Immature natural killer cell (primary cell): ENCODE results near the gene U2AF1L4. TPM values are rescaled to one million over a fixed set of nuclear protein-coding genes. Genes with fewer than 3 reads are reported as not detected.
"Not testable (repeated sequence)": the region's sequence is repeated elsewhere in the genome, so short reads cannot be mapped to it uniquely, and the experiment has no call there.

Experiments used
- DNase-seq, 3 donors: peaks; one replicate each; pipeline ENCODE4 v3.0.0; 2022; ENCODE audit warnings: mixed read lengths in 1 of 3
- H3K27ac Mint-ChIP-seq, 6 donors: one replicate each; pipeline ENCODE4 v1.8.0; 2020; ENCODE audit warnings: mixed read lengths in 6 of 6, mild to moderate bottlenecking in 5 of 6, inconsistent platforms in 4 of 6, moderate library complexity in 3 of 6
- H3K27me3 Mint-ChIP-seq, 3 donors: one replicate each; pipeline ENCODE4 v1.8.0; 2020 to 2021; ENCODE audit warnings: low read depth in 3 of 3, mild to moderate bottlenecking in 3 of 3, mixed read lengths in 3 of 3, moderate library complexity in 3 of 3, inconsistent platforms in 1 of 3
- H3K36me3 Mint-ChIP-seq, 3 donors: one replicate each; pipeline ENCODE4 v1.8.0; 2020; ENCODE audit warnings: mixed read lengths in 3 of 3, inconsistent platforms in 2 of 3, mild to moderate bottlenecking in 2 of 3
- H3K4me1 Mint-ChIP-seq, 2 donors: one replicate each; pipeline ENCODE4 v1.8.0; 2020; ENCODE audit warnings: inconsistent platforms in 2 of 2, mild to moderate bottlenecking in 2 of 2, mixed read lengths in 2 of 2, moderate library complexity in 1 of 2
- H3K4me3 Mint-ChIP-seq, 5 donors: one replicate each; pipeline ENCODE4 v1.8.0; 2020; ENCODE audit warnings: mild to moderate bottlenecking in 5 of 5, mixed read lengths in 5 of 5, inconsistent platforms in 3 of 5, moderate library complexity in 3 of 5
- H3K9me3 Mint-ChIP-seq, 6 donors: one replicate each; pipeline ENCODE4 v1.8.0; 2020; ENCODE audit warnings: mild to moderate bottlenecking in 6 of 6, mixed read lengths in 6 of 6, inconsistent platforms in 4 of 6, moderate library complexity in 3 of 6
- polyA plus RNA-seq, 3 donors: library from polyadenylated mRNA; unstranded; fragments of 300-500 nt; fragmentation: Illumina TruSeq; gene quantifications; one replicate each; pipeline ENCODE4 v1.2.3, GENCODE V29; 2021

U2AF1L4 gene
- polyA plus RNA-seq, 3 donors from 2014 or later = 11.8 to 21.4 (median 15.8) TPM

GRCh38 chr19:35775298-35776101 is 30.3 kb upstream of the U2AF1L4 start, which contains the start of gene ARHGAP33:
Gene ARHGAP33, plus strand, starts transcription at chr19:35775564. Its CDS starts 95 bp downstream, at chr19:35775659.
- Mint-ChIP-seq H3K27me3 (peaks cover 0 to 4% (median 2%) of the 10 kb centered on the region in 3 donors), H3K36me3 (peaks cover 0 to 4% (median 3%) of the 10 kb centered on the region in 3 donors), H3K27ac (peak within 1 kb of the TSS; percentile 32 to 78 (median 60)), H3K4me1 (peaks cover 14 to 25% of the 10 kb centered on the region in 2 donors), H3K9me3 (no peaks in the 10 kb centered on the region), H3K4me3 (peak within 1 kb of the TSS; percentile 79 to 89 (median 88))
- peak; percentile 98 to 99 (median 98) for DNase-seq

GRCh38 chr19:35775046-35775297 is 29.8 kb upstream of the U2AF1L4 start:
- no peak for DNase-seq
- Mint-ChIP-seq H3K4me3 (peak overlapping the region; percentile 79 to 89 (median 88)), H3K9me3 (no peaks in the 10 kb centered on the region), H3K27me3 (peaks cover 0 to 4% (median 2%) of the 10 kb centered on the region in 3 donors), H3K4me1 (peaks cover 14 to 25% of the 10 kb centered on the region in 2 donors), H3K27ac (peak overlapping the region; percentile 32 to 78 (median 54)), H3K36me3 (peaks cover 0 to 4% (median 3%) of the 10 kb centered on the region in 3 donors)

GRCh38 chr19:35774274-35775045 is 29.2 kb upstream of the U2AF1L4 start:
- H3K36me3 Mint-ChIP-seq = peaks cover 0 to 4% (median 3%) of the 10 kb centered on the region in 3 donors
- H3K4me3 Mint-ChIP-seq = peak overlapping the region; percentile 79 to 89 (median 88)
- DNase-seq = no peak
- peaks cover 0 to 4% (median 2%) of the 10 kb centered on the region in 3 donors for H3K27me3 Mint-ChIP-seq
- H3K4me1 Mint-ChIP-seq = peaks cover 14 to 25% of the 10 kb centered on the region in 2 donors
- H3K9me3 Mint-ChIP-seq = no peaks in the 10 kb centered on the region
- peak overlapping the region in 4 of 6 donors; percentile 32 to 69 (median 50) for H3K27ac Mint-ChIP-seq

- Mint-ChIP-seq H3K4me1 (peaks cover 14 to 25% of the 10 kb centered on the region in 2 donors), H3K4me3 (no peak overlapping the region), H3K27ac (no peak overlapping the region), H3K27me3 (peaks cover 0 to 4% (median 2%) of the 10 kb centered on the region in 3 donors), H3K9me3 (no peaks in the 10 kb centered on the region), H3K36me3 (peaks cover 0 to 4% (median 3%) of the 10 kb centered on the region in 3 donors)
- no peak for DNase-seq
Observed at GRCh38 chr19:35773020-35773806, 28.0 kb upstream of the U2AF1L4 start.

- DNase-seq, H3K27ac Mint-ChIP-seq, H3K9me3 Mint-ChIP-seq, H3K36me3 Mint-ChIP-seq, H3K27me3 Mint-ChIP-seq, H3K4me3 Mint-ChIP-seq: not testable (repeated sequence)
- peaks cover 14 to 25% of the 10 kb centered on the region in 2 donors for H3K4me1 Mint-ChIP-seq
Observed at GRCh38 chr19:35772362-35772761, 27.1 kb upstream of the U2AF1L4 start.

- no peaks in the 10 kb centered on the region for H3K9me3 Mint-ChIP-seq
- H3K27ac Mint-ChIP-seq = no peak overlapping the region
- H3K27me3 Mint-ChIP-seq = peaks cover 0 to 2% (median 0%) of the 10 kb centered on the region in 3 donors
- H3K4me3 Mint-ChIP-seq = no peak overlapping the region
- H3K4me1 Mint-ChIP-seq = peaks cover 0 to under 1% of the 10 kb centered on the region in 2 donors
- DNase-seq = no peak
- peaks cover 0 to 4% (median 3%) of the 10 kb centered on the region in 3 donors for H3K36me3 Mint-ChIP-seq
Observed at GRCh38 chr19:35768082-35768421, 22.8 kb upstream of the U2AF1L4 start.

GRCh38 chr19:35767288-35768081 is 22.3 kb upstream of the U2AF1L4 start:
- Mint-ChIP-seq H3K27me3 (peaks cover 0 to 2% (median 0%) of the 10 kb centered on the region in 3 donors), H3K9me3 (no peaks in the 10 kb centered on the region), H3K27ac (no peak overlapping the region), H3K36me3 (peaks cover 0 to 4% (median 3%) of the 10 kb centered on the region in 3 donors), H3K4me1 (no peaks in the 10 kb centered on the region), H3K4me3 (no peak overlapping the region)
- DNase-seq = no peak

- peaks cover 0 to 2% (median 0%) of the 10 kb centered on the region in 3 donors for H3K27me3 Mint-ChIP-seq
- H3K27ac Mint-ChIP-seq = no peak overlapping the region
- no peak overlapping the region for H3K4me3 Mint-ChIP-seq
- no peaks in the 10 kb centered on the region for H3K9me3 Mint-ChIP-seq
- no peaks in the 10 kb centered on the region for H3K4me1 Mint-ChIP-seq
- DNase-seq = no peak
- peaks cover 0 to 8% (median 3%) of the 10 kb centered on the region in 3 donors for H3K36me3 Mint-ChIP-seq
Observed at GRCh38 chr19:35766571-35767104, 21.4 kb upstream of the U2AF1L4 start.

- Mint-ChIP-seq H3K4me1 (peaks cover 0 to under 1% of the 10 kb centered on the region in 2 donors), H3K36me3 (peaks cover 0 to 8% (median 3%) of the 10 kb centered on the region in 3 donors), H3K4me3 (no peak overlapping the region), H3K27ac (no peak overlapping the region), H3K9me3 (no peaks in the 10 kb centered on the region), H3K27me3 (peaks cover 0 to 2% (median 0%) of the 10 kb centered on the region in 3 donors)
- no peak for DNase-seq
Observed at GRCh38 chr19:35764432-35765315, 19.5 kb upstream of the U2AF1L4 start.

- DNase-seq = no peak
- no peaks in the 10 kb centered on the region for H3K9me3 Mint-ChIP-seq
- H3K27me3 Mint-ChIP-seq = peaks cover 7 to 12% (median 9%) of the 10 kb centered on the region in 3 donors
- peaks cover 0 to 8% (median 0%) of the 10 kb centered on the region in 3 donors for H3K36me3 Mint-ChIP-seq
- H3K4me3 Mint-ChIP-seq = no peak overlapping the region
- H3K27ac Mint-ChIP-seq = no peak overlapping the region
- peaks cover 23 to 32% of the 10 kb centered on the region in 2 donors for H3K4me1 Mint-ChIP-seq
Observed at GRCh38 chr19:35760711-35761349, 15.6 kb upstream of the U2AF1L4 start.

- Mint-ChIP-seq H3K36me3 (peaks cover 0 to 13% (median 0%) of the 10 kb centered on the region in 3 donors), H3K27me3 (peaks cover 7 to 12% (median 9%) of the 10 kb centered on the region in 3 donors), H3K4me1 (peaks cover 25 to 32% of the 10 kb centered on the region in 2 donors), H3K27ac (no peak overlapping the region), H3K4me3 (peak overlapping the region; percentile 60 to 94 (median 75)), H3K9me3 (no peaks in the 10 kb centered on the region)
- no peak for DNase-seq
Observed at GRCh38 chr19:35759697-35760096, 14.5 kb upstream of the U2AF1L4 start.
